AG04449 (cell line): ENCODE data around the gene MTMR12.

Source experiments
- CTCF ChIA-PET: fragments of 350-600 bp; formaldehyde crosslinking; extraction: SDS; loops from one replicate; lab custom pipeline; 2021; ENCODE audit warnings: antibody characterized with exemption; lab: Yijun Ruan, JAX
- POLR2A ChIA-PET: fragments of 400-600, 350-600 bp; formaldehyde crosslinking; extraction: SDS; loops from one replicate; lab custom pipeline; 2020; ENCODE audit warnings: antibody characterized with exemption, inconsistent platforms; lab: Yijun Ruan, JAX
- DNase-seq: peaks from one replicate; pipeline ENCODE4 v3.0.0-alpha.2; 2010; ENCODE audit warnings: low read depth, low spot score
- H3K4me3 ChIP-seq: 2 replicates; pipeline ENCODE4 v1.5.1; 2011; ENCODE audit warnings: low read depth, mild to moderate bottlenecking, control low read depth, low read length
- TF ChIP-seq, protein P1 (sequence below): IDR thresholded peaks from one replicate; pipeline ENCODE4 v1.5.1; 2011; ENCODE audit warnings: mild to moderate bottlenecking, moderate library complexity, low read length, control low read depth, inconsistent platforms; ENCODE audit not compliant: insufficient read depth; ENCODE audit errors: missing control alignments

Gene MTMR12

DNA sequence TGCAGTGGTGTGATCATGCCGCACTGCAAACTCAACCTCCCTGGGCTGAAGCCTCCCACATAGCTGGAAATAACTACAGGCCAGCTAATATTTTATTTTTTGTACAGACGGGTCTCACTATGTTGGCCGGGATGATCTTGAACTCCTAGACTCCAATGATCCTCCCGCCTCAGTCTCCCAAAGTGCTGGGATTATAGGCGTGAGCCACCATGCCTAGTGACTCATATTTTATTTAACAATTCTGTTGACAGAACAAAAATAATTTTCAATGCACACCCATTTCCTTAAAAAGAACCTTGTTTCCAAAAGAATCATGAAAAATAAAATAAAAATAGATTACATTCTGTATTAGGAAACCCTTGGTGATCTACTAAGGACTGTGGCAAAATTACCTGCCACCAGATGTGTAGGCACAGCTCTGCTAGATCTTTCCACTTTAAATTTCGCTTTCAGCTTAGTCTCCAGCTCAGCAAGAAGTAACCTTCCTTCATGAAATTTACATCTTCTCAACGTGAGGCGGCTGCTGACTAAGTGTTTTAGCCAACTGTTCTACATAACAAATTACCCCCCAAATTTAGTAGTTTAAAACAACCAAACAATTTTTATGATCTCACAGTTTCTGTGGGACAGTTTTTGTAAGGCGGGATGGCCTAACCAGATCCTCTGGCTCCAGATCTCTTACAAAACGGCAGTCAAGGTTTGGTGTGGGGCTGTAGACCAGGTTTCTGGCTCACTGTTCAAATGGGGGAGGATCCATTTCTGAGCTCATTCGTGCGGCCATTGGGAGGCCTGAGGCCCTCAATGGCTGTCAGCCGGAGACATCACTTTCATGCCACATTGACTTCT lies 106.0 kb downstream of the MTMR12 start:
- ChIA-PET CTCF (interaction anchor here (1.6 kb wide), 1 partner anchor 26 kb away, joined by 4 read pairs; no protein-coding TSS in a partner anchor), POLR2A (no interaction called here)
- no peak overlapping the region for H3K4me3 ChIP-seq
- TF ChIP-seq, protein P1, sequence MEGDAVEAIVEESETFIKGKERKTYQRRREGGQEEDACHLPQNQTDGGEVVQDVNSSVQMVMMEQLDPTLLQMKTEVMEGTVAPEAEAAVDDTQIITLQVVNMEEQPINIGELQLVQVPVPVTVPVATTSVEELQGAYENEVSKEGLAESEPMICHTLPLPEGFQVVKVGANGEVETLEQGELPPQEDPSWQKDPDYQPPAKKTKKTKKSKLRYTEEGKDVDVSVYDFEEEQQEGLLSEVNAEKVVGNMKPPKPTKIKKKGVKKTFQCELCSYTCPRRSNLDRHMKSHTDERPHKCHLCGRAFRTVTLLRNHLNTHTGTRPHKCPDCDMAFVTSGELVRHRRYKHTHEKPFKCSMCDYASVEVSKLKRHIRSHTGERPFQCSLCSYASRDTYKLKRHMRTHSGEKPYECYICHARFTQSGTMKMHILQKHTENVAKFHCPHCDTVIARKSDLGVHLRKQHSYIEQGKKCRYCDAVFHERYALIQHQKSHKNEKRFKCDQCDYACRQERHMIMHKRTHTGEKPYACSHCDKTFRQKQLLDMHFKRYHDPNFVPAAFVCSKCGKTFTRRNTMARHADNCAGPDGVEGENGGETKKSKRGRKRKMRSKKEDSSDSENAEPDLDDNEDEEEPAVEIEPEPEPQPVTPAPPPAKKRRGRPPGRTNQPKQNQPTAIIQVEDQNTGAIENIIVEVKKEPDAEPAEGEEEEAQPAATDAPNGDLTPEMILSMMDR, result no peak
- DNase-seq, result no peak

DNA sequence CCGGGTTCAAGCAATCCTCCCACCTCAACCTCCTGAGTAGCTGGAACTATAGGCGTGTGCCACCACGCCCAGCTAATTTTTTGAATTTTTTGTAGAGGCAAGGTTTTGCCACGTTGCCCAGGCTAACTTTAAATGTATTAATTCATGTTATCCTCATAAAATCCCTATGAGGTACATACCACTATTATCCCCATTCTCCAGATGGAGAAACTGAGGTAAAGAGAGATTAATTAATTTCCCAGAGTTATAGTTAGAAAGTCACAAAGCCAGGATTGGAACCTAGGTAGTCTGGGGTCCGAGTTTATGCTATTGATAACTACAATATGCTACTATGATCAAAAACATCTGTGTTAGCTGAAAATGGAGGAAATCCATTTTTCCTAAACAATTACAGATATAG lies 106.7 kb downstream of the MTMR12 start:
- H3K4me3 ChIP-seq, result no peak overlapping the region
- DNase-seq, result no peak
- TF ChIP-seq, protein P1, result no peak
- ChIA-PET CTCF (interaction anchor here (1.6 kb wide), 1 partner anchor 27 kb away, joined by 4 read pairs; no protein-coding TSS in a partner anchor), POLR2A (no interaction called here)

DNA sequence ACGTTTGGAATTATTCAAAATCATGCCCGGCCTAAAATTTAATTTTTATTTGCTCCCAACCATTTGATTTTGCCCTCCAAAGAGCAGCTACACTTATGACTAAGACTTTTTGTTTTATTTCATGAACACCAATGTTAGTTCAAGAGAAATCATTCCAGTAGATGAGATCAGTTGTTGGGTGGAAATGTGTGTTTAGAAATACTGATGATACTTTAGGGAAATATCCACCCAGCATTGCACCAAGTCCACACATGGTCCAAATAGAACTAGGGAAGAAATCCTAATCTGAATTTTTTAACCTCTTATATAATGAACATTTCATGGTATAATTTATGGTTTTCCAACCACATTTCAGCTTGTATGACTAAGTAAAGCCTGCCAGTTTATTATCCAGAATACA lies 110.3 kb downstream of the MTMR12 start:
- POLR2A ChIA-PET, result interaction anchor here (0.7 kb wide), 1 partner anchor 26 kb away, joined by 3 read pairs; no protein-coding TSS in a partner anchor

DNA sequence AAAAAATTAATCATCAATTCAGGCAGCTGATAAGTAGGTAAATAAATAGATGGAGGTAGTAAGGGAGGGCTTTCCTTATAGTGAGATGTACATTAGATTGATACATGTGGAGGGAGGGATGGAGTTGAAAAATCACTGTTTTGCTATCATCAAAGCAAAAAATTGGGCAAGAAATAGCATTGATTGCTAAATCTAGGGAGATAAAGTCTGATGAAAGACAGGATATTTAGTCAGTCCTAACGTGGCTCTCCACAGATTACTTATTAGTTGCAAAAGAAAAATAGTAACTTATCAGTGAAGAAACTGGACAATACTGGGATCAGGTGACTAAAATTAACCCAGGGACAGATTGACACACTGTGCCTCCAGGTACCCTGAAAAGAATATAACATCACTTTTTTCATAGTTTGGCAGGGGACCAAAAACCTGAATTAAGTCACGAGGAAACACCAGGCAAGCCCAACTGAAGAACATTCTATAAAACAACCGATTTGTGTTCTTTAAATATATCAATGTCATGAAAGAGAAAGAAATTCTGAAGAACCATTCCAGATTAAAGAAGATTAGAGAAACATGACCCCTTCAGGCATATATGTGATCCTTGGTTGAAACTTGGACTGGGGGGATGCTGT lies 111.5 kb downstream of the MTMR12 start:
- H3K4me3 ChIP-seq, result no peak overlapping the region

More for the DNA sequence above, 110.3 kb downstream of the MTMR12 start:
- TF ChIP-seq, protein P1, result no peak
- peak; percentile 54 for DNase-seq
- H3K4me3 ChIP-seq, result no peak overlapping the region
- CTCF ChIA-PET, result no interaction called here

DNA sequence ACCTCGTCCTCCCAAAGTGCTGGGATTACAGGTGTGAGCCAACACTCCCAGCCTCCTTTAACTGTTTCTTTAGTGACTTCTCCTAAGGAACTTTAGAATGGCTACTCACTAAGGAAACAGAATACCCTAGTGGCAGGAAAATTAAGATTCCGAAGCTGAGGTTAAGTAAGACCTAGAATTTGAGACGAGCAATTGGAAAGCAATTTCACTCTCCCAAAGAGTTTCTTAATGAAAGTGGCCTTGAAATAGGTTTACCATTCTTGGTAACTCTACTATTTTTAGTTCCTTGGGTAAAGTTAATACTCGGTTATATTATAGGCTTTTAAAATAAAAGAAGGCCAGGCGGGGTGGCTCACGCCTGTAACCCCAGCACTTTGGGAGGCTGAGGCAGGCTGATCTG lies 115.7 kb downstream of the MTMR12 start:
- CTCF ChIA-PET, result no interaction called here
- no peak for DNase-seq
- TF ChIP-seq, protein P1, result no peak
- H3K4me3 ChIP-seq, result no peak overlapping the region
- POLR2A ChIA-PET, result no interaction called here

More for the DNA sequence above, 111.5 kb downstream of the MTMR12 start:
- ChIA-PET POLR2A (no interaction called here), CTCF (interaction anchor here (1.0 kb wide), 1 partner anchor 31 kb away, joined by 3 read pairs; no protein-coding TSS in a partner anchor)
- DNase-seq, result no peak
- TF ChIP-seq, protein P1, result no peak

DNA sequence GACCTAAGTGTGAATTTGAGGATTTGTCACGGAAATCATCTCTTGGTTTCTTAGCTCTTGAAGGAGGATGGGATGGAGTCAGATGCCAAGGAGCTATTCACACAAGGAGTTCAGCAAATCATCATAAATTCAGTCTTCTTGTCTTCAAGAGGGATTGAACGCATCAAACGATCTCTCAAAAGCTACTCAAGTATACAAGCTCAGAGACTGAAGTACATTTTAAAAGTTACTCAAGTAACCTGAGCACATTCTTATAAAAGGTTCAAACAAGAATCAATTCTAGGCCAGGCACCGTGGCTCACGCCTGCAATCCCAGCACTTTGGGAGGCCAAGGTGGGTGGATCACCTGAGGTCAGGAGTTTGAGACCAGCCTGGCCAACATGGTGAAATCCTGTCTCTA lies 117.5 kb downstream of the MTMR12 start:
- ChIA-PET CTCF (no interaction called here), POLR2A (no interaction called here)
- DNase-seq, result no peak

More for the DNA sequence above, 117.5 kb downstream of the MTMR12 start:
- TF ChIP-seq, protein P1, result no peak
- no peak overlapping the region for H3K4me3 ChIP-seq
